NCI-H1694 treated with DMSO at 0.1 percent for 48 hours (cell line): ENCODE data around the gene ZNF74.
"Not testable (repeated sequence)": the region's sequence is repeated elsewhere in the genome, so short reads cannot be mapped to it uniquely, and the experiment has no call there.

Experiments
- DNase-seq: peaks from one replicate; lab custom pipeline; 2025; lab: John Stamatoyannopoulos, UW

ZNF74 gene

DNA sequence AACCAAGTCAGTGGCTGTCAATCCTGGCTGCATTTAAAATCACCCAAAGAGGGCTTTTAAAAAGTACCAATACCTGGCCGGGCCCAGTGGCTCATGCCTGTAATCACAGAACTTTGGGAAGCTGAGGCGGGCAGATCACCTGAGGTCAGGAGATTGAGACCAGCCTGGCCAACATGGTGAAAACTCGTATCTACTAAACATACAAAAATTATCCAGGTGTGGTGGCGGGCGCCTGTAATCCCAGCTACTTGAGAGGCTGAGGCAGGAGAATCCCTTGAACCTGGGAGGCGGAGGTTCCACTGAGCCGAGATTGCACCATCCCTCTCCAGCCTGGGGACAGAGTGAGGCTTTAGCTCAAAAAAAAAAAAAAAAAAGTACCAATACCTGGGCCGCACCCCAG lies 17.7 kb upstream of the ZNF74 start:
- not testable (repeated sequence) for DNase-seq

DNA sequence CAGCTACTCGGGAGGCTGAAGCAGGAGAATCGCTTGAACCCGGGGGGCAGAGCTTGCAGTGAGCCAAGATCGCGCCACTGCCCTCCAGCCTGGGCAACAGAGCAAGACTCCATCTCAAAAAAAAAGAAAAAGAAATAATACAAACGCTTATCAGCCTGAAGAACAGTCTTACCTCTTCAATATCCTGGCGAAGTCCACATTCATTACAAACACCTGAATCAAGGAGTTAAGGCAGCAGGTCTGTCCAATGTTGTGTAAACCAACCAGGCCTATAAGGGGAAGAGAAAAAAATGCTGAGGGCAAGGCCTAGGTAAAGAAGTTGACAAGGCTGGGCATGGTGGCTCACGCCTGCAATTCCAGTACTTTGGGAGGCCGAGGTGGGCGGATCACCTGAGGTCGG lies 17.0 kb upstream of the ZNF74 start:
- DNase-seq: not testable (repeated sequence)

DNA sequence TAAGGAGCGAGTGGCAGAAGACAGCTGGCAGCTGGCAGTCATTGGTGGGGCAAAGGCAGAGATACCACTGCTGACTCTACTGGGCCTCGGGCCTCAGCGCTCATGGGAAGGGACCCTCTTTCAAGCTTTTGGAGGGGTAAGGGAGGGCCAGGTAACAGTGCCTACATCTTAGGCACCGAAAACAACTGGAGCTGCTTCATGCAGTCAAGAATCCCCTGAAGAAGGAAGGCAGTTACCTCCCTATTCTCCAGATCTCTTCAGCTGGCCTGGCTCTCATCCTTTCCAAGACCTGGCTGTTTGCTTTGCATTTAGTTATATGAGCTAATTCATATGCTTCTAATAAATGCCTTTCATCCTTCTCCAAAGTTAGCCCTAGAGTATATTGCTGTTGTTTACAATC lies 15.8 kb upstream of the ZNF74 start:
- no peak for DNase-seq

DNA sequence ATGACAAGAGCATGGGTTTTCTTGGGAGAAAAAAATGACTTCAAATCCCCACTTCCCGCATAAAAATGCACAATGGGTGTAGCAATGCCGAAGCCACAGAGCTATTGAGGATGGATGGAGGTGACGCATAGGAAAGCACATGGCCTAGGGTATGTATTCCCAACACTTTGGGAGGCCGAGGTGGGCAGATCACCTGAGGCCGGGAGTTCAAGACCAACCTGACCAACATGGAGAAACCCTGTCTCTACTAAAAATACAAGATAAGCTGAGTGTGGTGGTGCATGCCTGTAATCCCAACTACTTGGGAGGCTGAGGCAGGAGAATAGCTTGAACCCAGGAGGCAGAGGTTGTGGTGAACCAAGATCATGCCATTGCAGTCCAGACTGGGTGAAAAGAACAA lies 15.3 kb upstream of the ZNF74 start:
- DNase-seq: not testable (repeated sequence)

DNA sequence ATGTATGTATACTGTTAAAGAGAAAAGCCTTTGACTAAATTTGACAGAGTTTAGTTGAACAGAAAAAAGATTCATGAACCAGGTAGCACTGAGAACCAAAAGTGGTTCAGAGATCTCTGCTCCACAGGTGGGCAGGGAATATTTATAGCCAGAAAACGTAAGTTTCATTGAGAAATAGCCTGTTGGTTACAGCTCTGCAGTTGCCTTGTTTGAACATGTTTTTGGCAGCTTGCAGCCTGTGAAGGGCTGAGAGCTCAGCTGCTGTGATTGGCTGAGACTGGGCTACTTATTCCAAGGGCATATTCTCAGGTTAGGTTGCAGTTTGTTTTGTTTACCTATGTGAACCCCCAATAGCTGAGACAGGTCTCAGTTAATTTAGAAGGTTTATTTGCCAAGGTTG lies 13.5 kb upstream of the ZNF74 start:
- DNase-seq: no peak

DNA sequence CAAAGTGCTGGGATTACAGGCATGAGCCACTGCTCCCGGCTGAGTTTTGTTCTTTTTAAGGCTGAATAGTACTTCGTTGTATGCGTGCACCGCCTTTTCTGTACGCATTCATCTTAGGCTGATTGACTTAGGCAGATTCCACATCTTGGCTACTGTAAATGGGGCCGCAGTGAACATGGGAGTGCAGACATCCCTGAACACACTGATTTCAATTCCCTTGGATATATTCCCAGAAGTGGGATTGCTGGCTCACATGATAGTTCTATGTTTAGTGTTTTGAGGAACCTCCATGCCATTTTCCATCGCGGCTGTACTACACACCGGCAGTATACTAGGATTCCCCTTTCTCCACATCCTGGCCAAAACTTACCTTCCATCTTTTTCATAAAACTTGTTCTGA lies 10.4 kb upstream of the ZNF74 start:
- DNase-seq: no peak

DNA sequence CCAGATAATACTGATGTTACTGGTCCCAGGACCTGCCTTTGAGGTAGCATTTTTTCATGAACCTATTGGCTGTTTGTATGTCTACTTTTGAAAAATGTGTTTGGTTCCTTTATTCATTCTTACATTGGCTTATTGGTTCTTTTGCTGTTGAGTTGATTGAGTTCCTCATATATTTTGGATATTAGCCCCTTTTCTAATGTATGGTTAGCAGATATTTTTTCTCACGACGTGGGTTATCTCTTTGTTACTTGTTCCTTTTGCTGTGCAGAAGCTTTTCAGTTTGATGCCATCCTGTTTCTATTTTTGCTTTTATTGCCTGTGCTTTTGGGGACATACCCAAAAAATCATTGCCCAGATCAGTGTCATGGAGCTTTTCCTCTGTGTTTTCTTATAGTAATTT lies 9.8 kb upstream of the ZNF74 start:
- DNase-seq: no peak

DNA sequence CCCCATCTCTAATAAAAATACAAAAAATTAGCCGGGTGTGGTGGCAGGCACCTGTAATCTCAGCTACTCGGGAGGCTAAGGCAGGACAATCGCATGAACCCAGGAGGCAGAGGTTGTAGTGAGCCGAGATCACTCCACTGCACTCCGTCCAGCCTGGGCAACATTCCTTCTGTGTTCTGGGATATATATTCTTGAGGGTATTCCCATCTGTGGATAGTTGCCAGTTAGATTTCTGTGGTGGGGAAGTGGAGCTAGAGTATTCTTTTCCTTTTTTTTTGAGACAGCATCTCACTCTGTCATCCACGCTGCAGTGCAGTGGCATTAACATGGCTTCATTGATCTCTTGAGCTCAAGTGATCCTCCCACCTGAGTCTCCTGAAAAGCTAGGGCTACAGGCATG lies 9.1 kb upstream of the ZNF74 start:
- DNase-seq: no peak

DNA sequence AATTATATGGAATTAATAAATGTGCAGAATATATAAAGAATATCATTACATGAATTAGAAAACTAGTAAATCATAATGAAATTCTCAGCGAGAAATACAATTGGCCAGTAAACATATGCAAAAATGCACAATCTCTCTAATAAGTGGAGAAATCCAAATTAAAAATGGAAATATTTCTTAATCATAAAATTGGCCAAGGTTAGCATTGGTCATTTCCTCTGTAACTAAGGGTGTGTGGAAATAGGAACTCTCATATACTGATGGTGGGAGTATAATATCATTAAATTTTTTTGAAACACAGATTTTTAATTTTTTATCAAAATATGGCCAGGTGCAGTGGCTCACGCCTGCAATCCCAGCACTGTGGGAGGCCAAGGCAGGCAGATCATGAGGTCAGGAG lies 7.6 kb upstream of the ZNF74 start:
- DNase-seq: no peak

- no peak for DNase-seq
Measured at GRCh38 chr22:20386972-20387371, 7.0 kb upstream of the ZNF74 start.

DNA sequence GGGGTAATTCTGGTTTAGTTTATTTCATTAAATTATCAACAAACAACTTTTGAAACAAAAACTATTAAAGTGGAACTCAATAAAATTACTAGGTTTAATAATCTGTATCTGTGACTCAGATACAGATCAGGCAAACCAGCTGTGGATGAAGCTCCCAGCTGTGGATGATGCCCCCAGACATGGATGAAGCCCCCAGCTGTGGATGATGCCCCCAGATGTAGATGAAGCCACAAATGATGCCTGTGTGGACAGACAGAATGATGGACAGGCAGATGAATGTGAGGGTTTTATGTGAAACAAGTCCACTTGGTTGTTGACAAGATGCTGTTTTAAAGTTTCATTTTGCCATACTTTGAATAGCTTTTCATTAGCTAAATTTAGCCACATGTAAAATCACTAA lies 5.8 kb upstream of the ZNF74 start:
- DNase-seq: no peak

DNA sequence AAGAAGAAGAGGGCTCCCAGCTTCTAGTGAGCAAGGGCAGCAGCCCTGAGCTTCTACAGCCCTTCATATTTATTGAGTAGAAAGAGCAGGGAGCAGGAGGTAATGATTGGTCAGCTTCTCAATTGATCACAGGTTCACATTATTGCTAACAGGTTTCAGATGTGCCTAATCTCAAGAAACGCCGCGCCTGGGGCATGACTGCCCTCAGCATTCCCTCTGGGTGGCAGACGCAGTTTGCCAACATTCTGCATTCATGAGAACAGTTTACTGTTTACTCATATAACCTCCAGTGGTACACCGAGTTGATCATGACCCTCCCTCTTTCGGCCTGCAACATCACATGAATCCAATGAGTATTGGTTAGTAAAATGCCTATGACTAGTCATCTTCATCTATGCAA lies 4.7 kb upstream of the ZNF74 start:
- no peak for DNase-seq

DNA sequence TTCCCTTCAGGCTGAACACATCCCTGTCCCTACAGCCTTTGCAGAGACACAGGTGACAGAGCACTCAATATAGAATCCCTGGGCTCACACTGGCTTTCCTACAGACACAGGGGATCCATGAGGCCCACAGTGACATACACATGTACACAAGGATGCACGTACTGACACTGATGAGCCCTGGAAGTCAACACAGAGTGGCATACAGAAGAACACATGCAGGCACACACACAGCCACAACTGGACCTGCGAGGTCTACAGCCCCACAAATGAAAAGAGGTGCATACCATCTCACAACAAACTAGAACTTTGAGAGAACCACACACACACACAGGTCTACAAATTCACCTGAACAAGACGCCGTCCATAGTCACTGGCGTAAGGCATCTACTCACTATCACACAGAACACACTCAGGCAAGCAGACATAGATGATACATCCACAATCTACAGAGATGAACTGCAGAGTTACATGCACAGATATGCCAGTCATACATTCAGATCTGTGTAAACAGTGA lies 3.5 kb upstream of the ZNF74 start:
- DNase-seq: no peak

GRCh38 chr22:20391222-20391621 lies 2.7 kb upstream of the ZNF74 start:
- DNase-seq: no peak

DNA sequence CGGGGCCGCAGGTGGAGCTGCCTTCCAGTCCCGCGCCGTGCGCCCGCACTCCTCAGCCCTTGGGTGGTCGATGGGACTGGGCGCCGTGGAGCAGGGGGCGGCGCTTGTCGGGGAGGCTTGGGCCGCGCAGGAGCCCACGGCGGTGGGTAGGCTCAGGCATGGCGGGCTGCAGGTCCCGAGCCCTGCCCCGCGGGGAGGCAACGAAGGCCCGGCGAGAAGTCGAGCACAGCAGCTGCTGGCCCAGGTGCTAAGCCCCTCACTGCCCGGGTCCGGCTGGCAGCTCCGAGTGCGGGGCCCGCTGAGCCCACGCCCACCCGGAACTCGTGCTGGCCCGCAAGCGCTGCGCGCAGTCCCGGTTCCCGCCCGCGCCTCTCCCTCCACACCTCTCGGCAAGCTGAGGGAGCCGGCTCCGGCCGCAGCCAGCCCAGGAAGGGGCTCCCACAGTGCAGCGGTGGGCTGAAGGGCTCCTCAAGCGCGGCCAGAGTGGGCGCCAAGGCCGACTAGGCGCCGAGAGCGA lies 1.5 kb upstream of the ZNF74 start:
- not testable (repeated sequence) for DNase-seq

GRCh38 chr22:20392983-20393704 lies 807 bp upstream of the ZNF74 start:
- no peak for DNase-seq

- no peak for DNase-seq
Measured at GRCh38 chr22:20395181-20395906, 1.4 kb downstream of the ZNF74 start.

DNA sequence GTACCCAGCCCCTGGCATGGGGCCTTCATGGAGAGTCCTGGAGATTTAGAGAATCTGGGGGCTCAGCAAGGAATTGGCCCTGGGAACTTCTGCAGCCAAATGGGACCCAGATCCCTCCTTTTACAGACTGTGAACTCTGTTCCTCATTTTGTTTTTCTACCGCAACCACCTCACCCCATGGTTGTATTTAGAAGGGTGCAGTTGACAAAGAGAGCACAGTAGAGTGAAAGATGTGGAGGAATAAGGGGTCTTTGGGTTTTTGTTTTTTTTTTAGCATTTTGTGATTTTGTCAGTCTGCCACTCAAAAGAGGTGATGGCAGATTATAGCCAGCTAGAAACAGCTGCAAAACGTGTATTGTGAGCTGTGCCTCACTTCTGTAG lies 1.9 kb downstream of the ZNF74 start:
- DNase-seq: no peak

GRCh38 chr22:20396639-20397038 lies 2.7 kb downstream of the ZNF74 start:
- no peak for DNase-seq

GRCh38 chr22:20397498-20397897 lies 3.5 kb downstream of the ZNF74 start:
- no peak for DNase-seq

DNA sequence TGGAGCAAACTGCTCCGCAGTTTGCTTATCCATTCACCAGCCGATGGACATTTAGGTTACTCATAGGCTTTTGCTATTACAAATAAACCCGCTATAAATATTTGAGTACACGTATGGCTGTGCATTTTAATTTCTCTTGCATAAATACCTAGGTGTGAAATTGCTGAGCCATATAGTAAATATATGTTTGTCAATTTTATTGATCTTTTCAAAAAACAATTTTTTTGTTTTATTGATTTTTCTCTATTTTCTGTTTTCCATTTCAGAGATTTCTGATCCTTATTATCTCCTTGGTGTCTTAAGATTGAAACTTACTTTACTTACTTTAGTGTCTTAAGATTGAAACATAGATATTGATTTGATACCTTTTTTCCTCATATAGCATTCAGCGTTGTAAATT lies 4.5 kb downstream of the ZNF74 start:
- no peak for DNase-seq

DNA sequence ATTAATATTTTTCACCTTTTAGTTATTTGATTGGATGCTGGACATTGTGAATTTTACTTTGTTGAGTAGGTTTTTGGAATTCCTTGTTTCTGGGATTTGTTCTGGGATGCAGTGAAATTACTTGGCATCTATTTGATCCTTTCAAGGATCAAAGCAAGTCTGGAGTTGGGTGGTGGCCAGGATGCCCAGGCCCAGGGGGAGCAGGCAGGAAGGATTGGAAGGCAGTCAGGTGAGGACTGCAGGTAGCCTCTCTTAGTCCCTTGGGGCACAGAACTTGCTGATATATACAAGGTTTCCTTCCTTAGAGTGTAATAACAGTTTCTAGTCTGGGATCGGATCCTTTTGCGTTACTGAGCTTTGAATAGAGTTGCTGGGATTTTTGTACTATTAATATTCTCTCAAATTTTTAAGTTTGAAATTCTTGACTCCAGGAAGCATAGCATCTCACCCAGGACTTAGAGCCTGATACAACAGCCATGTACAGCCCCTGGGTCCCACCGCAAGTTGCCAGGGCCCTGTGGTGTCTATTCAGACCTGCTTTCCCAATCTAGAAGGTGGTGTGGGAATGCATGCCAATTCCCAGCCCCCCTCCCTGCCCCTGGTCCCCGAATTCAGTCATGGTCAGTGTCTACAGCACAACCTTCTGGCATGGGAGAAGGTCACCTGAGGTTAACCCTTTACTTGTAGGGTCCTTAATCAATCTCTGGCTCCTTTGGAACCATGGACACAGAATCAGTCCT lies 6.1 kb downstream of the ZNF74 start:
- no peak for DNase-seq
